Measurements from ENCODE around the gene MLPH. TPM values are rescaled to one million over a fixed set of nuclear protein-coding genes. Genes with fewer than 3 reads are reported as not detected.

Gene MLPH
- total and polyA plus RNA-seq, 2 of the 13 experiments (the other 11 are each of a cell fraction or from before 2014, with no cell fraction given) = 0.12 TPM; not detected in 1

DNA sequence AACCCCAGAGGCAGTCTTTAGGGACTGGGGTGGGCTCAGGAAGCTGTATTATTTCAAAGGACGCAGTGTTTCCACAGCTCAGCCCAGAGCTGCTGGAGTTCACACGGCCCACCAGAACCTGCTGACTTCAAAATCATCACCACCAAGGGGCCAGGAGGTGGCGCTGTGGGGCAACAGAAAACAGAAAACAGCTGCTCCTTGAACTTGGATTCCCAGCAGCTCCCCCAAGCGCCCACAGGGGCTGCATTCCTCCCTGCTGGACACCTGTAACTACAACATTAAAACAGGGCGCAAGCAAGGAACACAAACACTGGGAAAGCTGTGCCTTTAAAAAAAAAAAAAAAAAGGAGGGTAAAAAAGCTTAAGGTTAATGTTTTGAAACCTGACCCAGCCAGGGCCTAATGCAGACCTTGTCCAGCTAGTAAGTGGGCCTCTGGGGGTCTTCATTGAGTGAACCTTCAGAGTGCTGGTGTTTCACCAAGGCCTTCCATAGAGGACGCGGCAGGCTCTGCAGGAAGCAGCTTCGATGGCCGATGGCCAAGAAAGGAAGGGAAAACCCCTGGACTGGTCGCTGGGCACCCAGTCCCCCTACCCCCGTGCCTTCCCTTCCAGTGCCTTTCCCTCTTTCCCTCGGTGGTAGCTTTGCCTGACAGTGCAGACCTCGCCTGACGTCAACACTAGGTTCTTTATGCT is 25.9 kb downstream of the MLPH start (continued):
- TF ChIP-seq NR3C1 (CRISPR knock-in tag; IDR thresholded peaks at IDR 0.05) (no peak), MYC (CRISPR knock-in tag; IDR thresholded peaks at IDR 0.05; ENCODE audit: borderline replicate concordance) (peak; percentile 25; the same call in 1 of the 2 replicates), ZNF260 (CRISPR knock-in tag; IDR thresholded peaks at IDR 0.05; ENCODE audit: borderline replicate concordance, low read depth) (no peak), ZNF607 (CRISPR knock-in tag; IDR thresholded peaks at IDR 0.05; ENCODE audit: borderline replicate concordance) (no peak), ZSCAN9 (CRISPR knock-in tag; IDR thresholded peaks at IDR 0.05; ENCODE audit: borderline replicate concordance) (peak; percentile 41; the same call in 1 of the 2 replicates), HNRNPLL (IDR thresholded peaks at IDR 0.05; ENCODE audit: low read depth, low read length, poor library complexity, severe bottlenecking) (no peak), KAT2B (IDR thresholded peaks at IDR 0.05; ENCODE audit: borderline replicate concordance, low read depth, low read length) (0 out of 2 replicates have a peak, but pooled peaks have one; percentile 9), ZNF337 (CRISPR knock-in tag; IDR thresholded peaks at IDR 0.05; ENCODE audit: borderline replicate concordance, low read depth) (no peak), SCMH1 (CRISPR knock-in tag; IDR thresholded peaks at IDR 0.05; ENCODE audit: borderline replicate concordance) (no peak), SOX13 (IDR thresholded peaks at IDR 0.05) (no peak), SOX13 (CRISPR knock-in tag; conservative IDR thresholded peaks at IDR 0.05 in 1 of 2, IDR thresholded peaks at IDR 0.05 in 1 of 2) (peak in 1 of 2 experiments; percentile 46; a peak in 2 of 4 replicates), ETV6 (CRISPR knock-in tag; conservative IDR thresholded peaks at IDR 0.05) (0 out of 2 replicates have a peak, but pooled peaks have one; percentile 23), ZFP90 (CRISPR knock-in tag; IDR thresholded peaks at IDR 0.05; ENCODE audit: borderline replicate concordance) (no peak; the same call in 1 of the 2 replicates), KAT8 (CRISPR knock-in tag; IDR thresholded peaks at IDR 0.05) (peak; percentile 54), ZNF670 (CRISPR knock-in tag; IDR thresholded peaks at IDR 0.05; ENCODE audit: borderline replicate concordance) (0 out of 2 replicates have a peak, but pooled peaks have one; percentile 56), MAFK (conservative IDR thresholded peaks at IDR 0.05 in 1 of 2, IDR thresholded peaks at IDR 0.05 in 1 of 2; ENCODE audit: low read length in 2 of 2) (no peak), ZNF615 (CRISPR knock-in tag; IDR thresholded peaks at IDR 0.05; ENCODE audit: borderline replicate concordance) (no peak), ZNF616 (CRISPR knock-in tag; IDR thresholded peaks at IDR 0.05; ENCODE audit: low read depth) (no peak), ELF3 (CRISPR knock-in tag; IDR thresholded peaks at IDR 0.05) (peak; percentile 69), HOXA5 (CRISPR knock-in tag; IDR thresholded peaks at IDR 0.05) (peak; percentile 88), SMYD3 (CRISPR knock-in tag; IDR thresholded peaks at IDR 0.05) (no peak), ERF (CRISPR knock-in tag; IDR thresholded peaks at IDR 0.05) (peak; percentile 82), SMAD3 (CRISPR knock-in tag; IDR thresholded peaks at IDR 0.05) (0 out of 2 replicates have a peak, but pooled peaks have one; percentile 51)
- TF ChIP-seq, protein P1, sequence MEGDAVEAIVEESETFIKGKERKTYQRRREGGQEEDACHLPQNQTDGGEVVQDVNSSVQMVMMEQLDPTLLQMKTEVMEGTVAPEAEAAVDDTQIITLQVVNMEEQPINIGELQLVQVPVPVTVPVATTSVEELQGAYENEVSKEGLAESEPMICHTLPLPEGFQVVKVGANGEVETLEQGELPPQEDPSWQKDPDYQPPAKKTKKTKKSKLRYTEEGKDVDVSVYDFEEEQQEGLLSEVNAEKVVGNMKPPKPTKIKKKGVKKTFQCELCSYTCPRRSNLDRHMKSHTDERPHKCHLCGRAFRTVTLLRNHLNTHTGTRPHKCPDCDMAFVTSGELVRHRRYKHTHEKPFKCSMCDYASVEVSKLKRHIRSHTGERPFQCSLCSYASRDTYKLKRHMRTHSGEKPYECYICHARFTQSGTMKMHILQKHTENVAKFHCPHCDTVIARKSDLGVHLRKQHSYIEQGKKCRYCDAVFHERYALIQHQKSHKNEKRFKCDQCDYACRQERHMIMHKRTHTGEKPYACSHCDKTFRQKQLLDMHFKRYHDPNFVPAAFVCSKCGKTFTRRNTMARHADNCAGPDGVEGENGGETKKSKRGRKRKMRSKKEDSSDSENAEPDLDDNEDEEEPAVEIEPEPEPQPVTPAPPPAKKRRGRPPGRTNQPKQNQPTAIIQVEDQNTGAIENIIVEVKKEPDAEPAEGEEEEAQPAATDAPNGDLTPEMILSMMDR (CRISPR knock-in tag; IDR thresholded peaks at IDR 0.05) = peak; percentile 97
- TF ChIP-seq, protein P2, sequence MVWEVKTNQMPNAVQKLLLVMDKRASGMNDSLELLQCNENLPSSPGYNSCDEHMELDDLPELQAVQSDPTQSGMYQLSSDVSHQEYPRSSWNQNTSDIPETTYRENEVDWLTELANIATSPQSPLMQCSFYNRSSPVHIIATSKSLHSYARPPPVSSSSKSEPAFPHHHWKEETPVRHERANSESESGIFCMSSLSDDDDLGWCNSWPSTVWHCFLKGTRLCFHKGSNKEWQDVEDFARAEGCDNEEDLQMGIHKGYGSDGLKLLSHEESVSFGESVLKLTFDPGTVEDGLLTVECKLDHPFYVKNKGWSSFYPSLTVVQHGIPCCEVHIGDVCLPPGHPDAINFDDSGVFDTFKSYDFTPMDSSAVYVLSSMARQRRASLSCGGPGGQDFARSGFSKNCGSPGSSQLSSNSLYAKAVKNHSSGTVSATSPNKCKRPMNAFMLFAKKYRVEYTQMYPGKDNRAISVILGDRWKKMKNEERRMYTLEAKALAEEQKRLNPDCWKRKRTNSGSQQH (CRISPR knock-in tag; IDR thresholded peaks at IDR 0.05; ENCODE audit: low read depth) = no peak
- TF ChIP-seq, protein P3, sequence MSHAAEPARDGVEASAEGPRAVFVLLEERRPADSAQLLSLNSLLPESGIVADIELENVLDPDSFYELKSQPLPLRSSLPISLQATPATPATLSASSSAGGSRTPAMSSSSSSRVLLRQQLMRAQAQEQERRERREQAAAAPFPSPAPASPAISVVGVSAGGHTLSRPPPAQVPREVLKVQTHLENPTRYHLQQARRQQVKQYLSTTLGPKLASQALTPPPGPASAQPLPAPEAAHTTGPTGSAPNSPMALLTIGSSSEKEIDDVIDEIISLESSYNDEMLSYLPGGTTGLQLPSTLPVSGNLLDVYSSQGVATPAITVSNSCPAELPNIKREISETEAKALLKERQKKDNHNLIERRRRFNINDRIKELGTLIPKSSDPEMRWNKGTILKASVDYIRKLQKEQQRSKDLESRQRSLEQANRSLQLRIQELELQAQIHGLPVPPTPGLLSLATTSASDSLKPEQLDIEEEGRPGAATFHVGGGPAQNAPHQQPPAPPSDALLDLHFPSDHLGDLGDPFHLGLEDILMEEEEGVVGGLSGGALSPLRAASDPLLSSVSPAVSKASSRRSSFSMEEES (CRISPR knock-in tag; IDR thresholded peaks at IDR 0.05) = peak; percentile 36; the same call in 1 of the 2 replicates
